HCT116 (cell line): Measurements from ENCODE around the gene PRICKLE2. TPM values are rescaled to one million over a fixed set of nuclear protein-coding genes. Genes with fewer than 3 reads are reported as not detected.

Source experiments
- ATAC-seq: fragments of 200-7000 bp; cut with Tn5 transposase; 2 replicates; pipeline ENCODE4 v1.9.1; 2020; ENCODE audit warnings: mild to moderate bottlenecking, moderate library complexity
- BruUV-seq: library from RNA; stranded (reverse); fragments of 400-500 nt; replicated peaks from 2 replicates; lab custom pipeline; 2021; lab: Mats Ljungman, UMichigan
- CTCF ChIA-PET: fragments of 300-600 bp; sonication (Branson Sonifier 250); formaldehyde crosslinking; loops from one replicate; lab custom pipeline; 2021; ENCODE audit warnings: antibody characterized with exemption; lab: Charles Lee
- POLR2A ChIA-PET: fragments of 300-600, 350-600 bp; sonication (Branson Sonifier 250); formaldehyde crosslinking; loops from one replicate; lab custom pipeline; 2021; ENCODE audit warnings: antibody characterized with exemption; lab: Charles Lee
- RAD21 ChIA-PET, 2 experiments: fragments of 300-600 bp; sonication (Branson Sonifier 250); formaldehyde crosslinking; loops; one replicate each; lab custom pipeline; 2023; ENCODE audit warnings: low total read pairs in 2 of 2; ENCODE audit not compliant: uncharacterized antibody in 2 of 2, unreplicated experiment in 2 of 2, low non-redundant PET in 1 of 2; lab: Charles Lee
- DNase-seq: peaks from one replicate; pipeline ENCODE4 v3.0.0-alpha.2; 2010; ENCODE audit warnings: low read depth, low spot score
- H2AFZ ChIP-seq: fragments of 200-600 bp; shearing (Covaris generic), sonication (generic); 2 replicates; pipeline ENCODE4 v1.6.1; 2017; ENCODE audit warnings: low read depth, mixed run types, mixed read lengths, antibody characterized with exemption, low read length; ENCODE audit not compliant: poor library complexity, severe bottlenecking
- H3K27ac ChIP-seq: 2 replicates; pipeline ENCODE4 v1.5.1; 2012; ENCODE audit warnings: low read depth, low read length
- H3K27me3 ChIP-seq: fragments of 200-600 bp; sonication (generic); 2 replicates; pipeline ENCODE4 v1.6.1; 2016; ENCODE audit warnings: mixed run types, low read length, mixed read lengths; ENCODE audit not compliant: insufficient read depth
- H3K36me3 ChIP-seq, 2 experiments: fragments of 200-500 bp in 1 of 2; fragments of 200-600 bp in 1 of 2; sonication (Bioruptor generic) in 1 of 2; sonication (generic) in 1 of 2; 2 replicates each; pipeline versions ENCODE4 v1.5.1 to v1.6.1; 2014 to 2016; ENCODE audit warnings: low read length in 2 of 2, inconsistent platforms in 1 of 2, mixed read lengths in 1 of 2, mixed run types in 1 of 2; ENCODE audit not compliant: insufficient read depth in 2 of 2, control insufficient read depth in 1 of 2
- H3K4me1 ChIP-seq, 2 experiments: fragments of 200-600 bp in 1 of 2; sonication (generic) in 1 of 2; 2 replicates each; pipeline versions ENCODE4 v1.5.1 to v1.6.1; 2012 to 2017; ENCODE audit warnings: low read length in 2 of 2, inconsistent platforms in 1 of 2, mild to moderate bottlenecking in 1 of 2, mixed read lengths in 1 of 2, mixed run types in 1 of 2, moderate library complexity in 1 of 2; ENCODE audit not compliant: insufficient read depth in 2 of 2, control insufficient read depth in 1 of 2
- H3K4me2 ChIP-seq: fragments of 200-600 bp; sonication (generic); 2 replicates; pipeline ENCODE4 v1.6.1; 2017; ENCODE audit warnings: mixed run types, low read length, mixed read lengths
- H3K4me3 ChIP-seq, 2 experiments: fragments of 200-600 bp in 1 of 2; sonication (generic) in 1 of 2; replicated peaks in 1 of 2; 2 replicates each; pipeline ENCODE4 v1.5.1; 2011 to 2016; ENCODE audit warnings: low read length in 2 of 2, control low read depth in 1 of 2, low read depth in 1 of 2, mild to moderate bottlenecking in 1 of 2, mixed read lengths in 1 of 2, mixed run types in 1 of 2
- H3K79me2 ChIP-seq: fragments of 200-600 bp; sonication (generic); 2 replicates; pipeline ENCODE4 v1.6.1; 2017; ENCODE audit warnings: mild to moderate bottlenecking, mixed run types, low read length, moderate library complexity, mixed read lengths; ENCODE audit not compliant: insufficient read depth
- H3K9ac ChIP-seq: fragments of 200-600 bp; sonication (generic); 2 replicates; pipeline ENCODE4 v1.6.1; 2016; ENCODE audit warnings: low read length, mixed read lengths
- H3K9me2 ChIP-seq: fragments of 200-600 bp; sonication (generic), shearing (Covaris generic); 2 replicates; pipeline ENCODE4 v1.6.1; 2017; ENCODE audit warnings: mixed run types, mild to moderate bottlenecking, moderate library complexity; ENCODE audit not compliant: insufficient read depth
- H3K9me3 ChIP-seq, 2 experiments: fragments of 200-500 bp in 1 of 2; fragments of 200-600 bp in 1 of 2; sonication (Bioruptor generic) in 1 of 2; sonication (generic) in 1 of 2; 2 replicates each; pipeline ENCODE4 v1.6.1; 2014 to 2017; ENCODE audit warnings: low read length in 2 of 2, mixed read lengths in 2 of 2, inconsistent platforms in 1 of 2, low read depth in 1 of 2, mild to moderate bottlenecking in 1 of 2, mixed run types in 1 of 2, moderate library complexity in 1 of 2; ENCODE audit not compliant: control insufficient read depth in 1 of 2, insufficient read depth in 1 of 2
- H4K20me1 ChIP-seq: fragments of 200-600 bp; sonication (generic), shearing (Covaris generic); 2 replicates; pipeline ENCODE4 v1.6.1; 2017; ENCODE audit warnings: mixed run types, mild to moderate bottlenecking, moderate library complexity; ENCODE audit not compliant: insufficient read depth
- CBX3 ChIP-seq: IDR thresholded peaks from 2 replicates; pipeline ENCODE4 v1.6.1; 2012; ENCODE audit warnings: low read depth
- CEBPB ChIP-seq: IDR thresholded peaks from 2 replicates; pipeline ENCODE4 v1.6.1; 2012; ENCODE audit warnings: low read depth
- EGR1 ChIP-seq: IDR thresholded peaks from 2 replicates; pipeline ENCODE4 v1.6.1; 2012; ENCODE audit warnings: low read depth
- EZH2 ChIP-seq: fragments of 200-600 bp; sonication (generic); IDR thresholded peaks from 2 replicates; pipeline ENCODE4 v1.6.1; 2017; ENCODE audit warnings: antibody characterized with exemption, mixed run types
- FOSL1 ChIP-seq: IDR thresholded peaks from 2 replicates; pipeline ENCODE4 v1.6.1; 2012; ENCODE audit warnings: low read depth
- JUND ChIP-seq: IDR thresholded peaks from 2 replicates; pipeline ENCODE4 v1.6.1; 2012
- POLR2A ChIP-seq: IDR thresholded peaks from 2 replicates; pipeline ENCODE4 v1.7.0; 2011; ENCODE audit warnings: borderline replicate concordance; ENCODE audit not compliant: insufficient read depth, insufficient read length; ENCODE audit errors: extremely low read depth
- POLR2AphosphoS5 ChIP-seq: IDR thresholded peaks from 2 replicates; pipeline ENCODE4 v1.6.1; 2011; ENCODE audit warnings: mild to moderate bottlenecking, low read depth, low read length, moderate library complexity
- SIN3A ChIP-seq: IDR thresholded peaks from 2 replicates; pipeline ENCODE4 v1.6.1; 2012; ENCODE audit warnings: low read depth
- SP1 ChIP-seq: IDR thresholded peaks from 2 replicates; pipeline ENCODE4 v1.6.1; 2012; ENCODE audit warnings: low read depth
- SRF ChIP-seq: IDR thresholded peaks from 2 replicates; pipeline ENCODE4 v1.6.1; 2012; ENCODE audit warnings: low read depth
- TCF7L2 ChIP-seq: IDR thresholded peaks from 2 replicates; pipeline ENCODE4 v1.7.0; 2011; ENCODE audit warnings: borderline replicate concordance, inconsistent platforms; ENCODE audit not compliant: insufficient read depth, insufficient read length; ENCODE audit errors: extremely low read depth
- ZNF274 ChIP-seq: fragments of 200-500 bp; sonication (Bioruptor generic); IDR thresholded peaks from 2 replicates; pipeline ENCODE4 v1.6.1; 2014; ENCODE audit warnings: mild to moderate bottlenecking, low read depth, low read length, inconsistent platforms
- intact Hi-C: fragments of 100-400 bp; cut with micrococcal nuclease; formaldehyde crosslinking; loops from 2 replicates; pipeline ENCODE4 v1.10.0; 2022
- total RNA-seq: library from RNA; stranded (reverse); gene quantifications from one replicate; pipeline ENCODE4 v1.2.1, GENCODE V29; 2021; ENCODE audit not compliant: unreplicated experiment
- TF ChIP-seq, protein P1 (sequence below): IDR thresholded peaks from 2 replicates; pipeline ENCODE4 v1.6.1; 2012
- TF ChIP-seq, protein P2 (sequence below): IDR thresholded peaks from 2 replicates; pipeline ENCODE4 v1.6.1; 2011; ENCODE audit warnings: mild to moderate bottlenecking, low read length, moderate library complexity; ENCODE audit not compliant: insufficient replicate concordance; ENCODE audit errors: extremely low read depth
- TF ChIP-seq, protein P3 (sequence below): IDR thresholded peaks from 2 replicates; pipeline ENCODE4 v1.6.1; 2012; ENCODE audit warnings: low read depth

The PRICKLE2 gene
- total RNA-seq, 1 experiment from 2014 or later: 0.05 TPM

DNA sequence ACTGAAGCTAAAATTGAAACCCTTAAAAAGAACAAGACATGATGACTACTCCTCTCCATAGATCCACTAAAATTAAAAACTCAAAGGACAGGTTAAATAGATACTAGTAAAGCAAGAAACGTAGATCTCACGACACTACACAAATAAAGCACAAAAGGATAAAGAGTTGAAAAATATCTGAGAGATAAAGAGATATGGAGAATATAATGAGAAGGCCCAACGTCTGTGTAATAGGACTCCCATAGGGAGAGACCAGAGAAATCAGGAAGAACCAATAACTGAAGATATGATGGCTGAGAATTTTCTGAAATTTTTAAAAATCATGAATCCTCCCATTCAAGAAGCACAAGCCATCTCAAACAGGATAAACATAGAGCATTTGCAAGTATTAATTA is 45.6 kb upstream of the PRICKLE2 start:
- BruUV-seq: no TSS peak

More for the DNA sequence above, 45.6 kb upstream of the PRICKLE2 start:
- Histone ChIP-seq H3K9me3 (no peaks in the 10 kb centered on the region; a peak in 1 of 4 replicates), H3K4me3 (no peak overlapping the region), H2AFZ (no peak overlapping the region), H3K9ac (no peak overlapping the region), H3K27me3 (peaks cover 10% of the 10 kb centered on the region; the same call in 1 of the 2 replicates), H4K20me1 (no peaks in the 10 kb centered on the region), H3K36me3 (no peaks in the 10 kb centered on the region)
- intact Hi-C loops: no loop called here
- no peak for ATAC-seq
- TF ChIP-seq, protein P1, sequence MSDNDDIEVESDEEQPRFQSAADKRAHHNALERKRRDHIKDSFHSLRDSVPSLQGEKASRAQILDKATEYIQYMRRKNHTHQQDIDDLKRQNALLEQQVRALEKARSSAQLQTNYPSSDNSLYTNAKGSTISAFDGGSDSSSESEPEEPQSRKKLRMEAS: no peak
- TF ChIP-seq, protein P2, sequence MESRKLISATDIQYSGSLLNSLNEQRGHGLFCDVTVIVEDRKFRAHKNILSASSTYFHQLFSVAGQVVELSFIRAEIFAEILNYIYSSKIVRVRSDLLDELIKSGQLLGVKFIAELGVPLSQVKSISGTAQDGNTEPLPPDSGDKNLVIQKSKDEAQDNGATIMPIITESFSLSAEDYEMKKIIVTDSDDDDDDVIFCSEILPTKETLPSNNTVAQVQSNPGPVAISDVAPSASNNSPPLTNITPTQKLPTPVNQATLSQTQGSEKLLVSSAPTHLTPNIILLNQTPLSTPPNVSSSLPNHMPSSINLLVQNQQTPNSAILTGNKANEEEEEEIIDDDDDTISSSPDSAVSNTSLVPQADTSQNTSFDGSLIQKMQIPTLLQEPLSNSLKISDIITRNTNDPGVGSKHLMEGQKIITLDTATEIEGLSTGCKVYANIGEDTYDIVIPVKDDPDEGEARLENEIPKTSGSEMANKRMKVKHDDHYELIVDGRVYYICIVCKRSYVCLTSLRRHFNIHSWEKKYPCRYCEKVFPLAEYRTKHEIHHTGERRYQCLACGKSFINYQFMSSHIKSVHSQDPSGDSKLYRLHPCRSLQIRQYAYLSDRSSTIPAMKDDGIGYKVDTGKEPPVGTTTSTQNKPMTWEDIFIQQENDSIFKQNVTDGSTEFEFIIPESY: no peak
- no peak for TF ChIP-seq FOSL1
- no peak for TF ChIP-seq JUND
- no peak for TF ChIP-seq POLR2AphosphoS5
- TF ChIP-seq SIN3A: no peak
- TF ChIP-seq CBX3: no peak
- no peak for TF ChIP-seq EZH2
- no peak for TF ChIP-seq POLR2A
- no peak for TF ChIP-seq SRF
- TF ChIP-seq TCF7L2: no peak
- TF ChIP-seq ZNF274: no peak
- no peak for TF ChIP-seq CEBPB
- TF ChIP-seq SP1: no peak
- no peak for TF ChIP-seq EGR1
- TF ChIP-seq, protein P3, sequence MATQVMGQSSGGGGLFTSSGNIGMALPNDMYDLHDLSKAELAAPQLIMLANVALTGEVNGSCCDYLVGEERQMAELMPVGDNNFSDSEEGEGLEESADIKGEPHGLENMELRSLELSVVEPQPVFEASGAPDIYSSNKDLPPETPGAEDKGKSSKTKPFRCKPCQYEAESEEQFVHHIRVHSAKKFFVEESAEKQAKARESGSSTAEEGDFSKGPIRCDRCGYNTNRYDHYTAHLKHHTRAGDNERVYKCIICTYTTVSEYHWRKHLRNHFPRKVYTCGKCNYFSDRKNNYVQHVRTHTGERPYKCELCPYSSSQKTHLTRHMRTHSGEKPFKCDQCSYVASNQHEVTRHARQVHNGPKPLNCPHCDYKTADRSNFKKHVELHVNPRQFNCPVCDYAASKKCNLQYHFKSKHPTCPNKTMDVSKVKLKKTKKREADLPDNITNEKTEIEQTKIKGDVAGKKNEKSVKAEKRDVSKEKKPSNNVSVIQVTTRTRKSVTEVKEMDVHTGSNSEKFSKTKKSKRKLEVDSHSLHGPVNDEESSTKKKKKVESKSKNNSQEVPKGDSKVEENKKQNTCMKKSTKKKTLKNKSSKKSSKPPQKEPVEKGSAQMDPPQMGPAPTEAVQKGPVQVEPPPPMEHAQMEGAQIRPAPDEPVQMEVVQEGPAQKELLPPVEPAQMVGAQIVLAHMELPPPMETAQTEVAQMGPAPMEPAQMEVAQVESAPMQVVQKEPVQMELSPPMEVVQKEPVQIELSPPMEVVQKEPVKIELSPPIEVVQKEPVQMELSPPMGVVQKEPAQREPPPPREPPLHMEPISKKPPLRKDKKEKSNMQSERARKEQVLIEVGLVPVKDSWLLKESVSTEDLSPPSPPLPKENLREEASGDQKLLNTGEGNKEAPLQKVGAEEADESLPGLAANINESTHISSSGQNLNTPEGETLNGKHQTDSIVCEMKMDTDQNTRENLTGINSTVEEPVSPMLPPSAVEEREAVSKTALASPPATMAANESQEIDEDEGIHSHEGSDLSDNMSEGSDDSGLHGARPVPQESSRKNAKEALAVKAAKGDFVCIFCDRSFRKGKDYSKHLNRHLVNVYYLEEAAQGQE: no peak
- TF ChIP-seq, all 23 proteins: peak for 0
- H3K27ac ChIP-seq: no peak overlapping the region
- DNase-seq: no peak
- no peaks in the 10 kb centered on the region for H3K79me2 ChIP-seq
- ChIA-PET POLR2A (no interaction called here), RAD21 (no interaction called here), CTCF (no interaction called here)
- H3K4me2 ChIP-seq: no peak overlapping the region
- no peaks in the 10 kb centered on the region for H3K9me2 ChIP-seq
- H3K4me1 ChIP-seq: no peaks in the 10 kb centered on the region
